ENCODE results near the gene ERVK3-1.
"Not testable (repeated sequence)": the region's sequence is repeated elsewhere in the genome, so short reads cannot be mapped to it uniquely, and the experiment has no call there.

The ERVK3-1 gene

DNA sequence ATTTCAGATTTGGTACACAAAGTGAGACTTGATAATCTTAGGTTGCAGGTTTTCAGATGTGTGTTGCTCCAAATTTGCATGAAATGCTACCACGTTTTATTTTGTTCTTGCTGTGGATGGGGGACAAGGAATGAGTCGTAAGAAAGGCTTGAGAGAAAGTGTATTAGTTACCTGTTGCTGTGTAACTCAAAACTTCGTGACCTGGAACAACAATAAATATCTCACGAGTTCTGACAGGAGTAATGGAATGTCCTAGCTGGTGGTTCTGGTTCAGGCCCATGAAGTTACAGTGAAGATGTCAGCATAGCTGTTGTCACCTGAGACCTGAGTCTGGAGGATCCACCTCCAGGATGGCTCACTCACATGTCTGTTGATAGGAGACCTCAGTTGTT is 25.3 kb upstream of the ERVK3-1 start:
- TF ChIP-seq ZNF274 (IDR thresholded peaks at IDR 0.05; ENCODE audit: low read depth, low read length) = no peak
- peak overlapping the region; percentile 93 for H3K4me3 ChIP-seq (ENCODE audit: low read length)

DNA sequence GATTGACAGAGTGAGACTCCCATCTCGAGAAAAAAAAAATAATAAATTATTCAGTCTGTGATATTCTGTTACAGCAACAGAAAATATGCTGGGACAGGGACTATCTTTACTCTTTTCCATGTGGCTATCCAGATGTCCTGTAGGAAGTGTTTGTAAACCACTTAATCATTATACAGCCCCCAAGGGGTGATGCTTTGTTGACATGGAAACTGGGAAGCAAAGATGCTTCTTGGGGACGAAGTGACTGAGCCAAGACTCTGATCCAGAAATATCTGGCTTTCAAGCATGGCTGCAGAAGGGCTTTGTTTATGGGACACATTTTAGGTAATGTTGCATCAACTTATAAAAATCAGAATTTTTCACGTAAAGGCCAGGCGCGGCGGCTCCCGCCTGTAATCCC is 21.0 kb upstream of the ERVK3-1 start:
- H3K4me3 ChIP-seq (ENCODE audit: low read length) = no peak overlapping the region
- no peak for TF ChIP-seq ZNF274 (IDR thresholded peaks at IDR 0.05; ENCODE audit: low read depth, low read length)

DNA sequence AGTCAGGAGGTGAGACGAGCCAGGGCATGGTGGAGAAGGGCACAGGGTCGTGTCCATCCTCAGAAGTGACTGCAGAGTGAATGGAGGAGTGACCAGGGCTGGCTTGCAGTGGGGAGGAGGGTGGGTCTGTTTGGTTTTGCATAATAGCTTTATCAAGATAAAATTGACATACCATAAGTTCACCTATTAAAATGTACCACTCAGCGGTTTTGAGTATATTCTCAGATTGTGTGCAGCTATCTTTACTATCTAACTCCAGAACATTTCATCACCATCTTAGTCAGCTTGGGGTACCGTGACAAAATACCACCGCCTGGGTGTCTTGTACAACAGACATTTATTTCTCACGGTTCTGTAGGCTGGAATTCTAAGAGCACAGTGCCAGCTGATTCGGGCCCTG is 13.2 kb upstream of the ERVK3-1 start:
- no peak for TF ChIP-seq ZNF274 (IDR thresholded peaks at IDR 0.05; ENCODE audit: low read depth, low read length)
- H3K4me3 ChIP-seq (ENCODE audit: low read length) = no peak overlapping the region

DNA sequence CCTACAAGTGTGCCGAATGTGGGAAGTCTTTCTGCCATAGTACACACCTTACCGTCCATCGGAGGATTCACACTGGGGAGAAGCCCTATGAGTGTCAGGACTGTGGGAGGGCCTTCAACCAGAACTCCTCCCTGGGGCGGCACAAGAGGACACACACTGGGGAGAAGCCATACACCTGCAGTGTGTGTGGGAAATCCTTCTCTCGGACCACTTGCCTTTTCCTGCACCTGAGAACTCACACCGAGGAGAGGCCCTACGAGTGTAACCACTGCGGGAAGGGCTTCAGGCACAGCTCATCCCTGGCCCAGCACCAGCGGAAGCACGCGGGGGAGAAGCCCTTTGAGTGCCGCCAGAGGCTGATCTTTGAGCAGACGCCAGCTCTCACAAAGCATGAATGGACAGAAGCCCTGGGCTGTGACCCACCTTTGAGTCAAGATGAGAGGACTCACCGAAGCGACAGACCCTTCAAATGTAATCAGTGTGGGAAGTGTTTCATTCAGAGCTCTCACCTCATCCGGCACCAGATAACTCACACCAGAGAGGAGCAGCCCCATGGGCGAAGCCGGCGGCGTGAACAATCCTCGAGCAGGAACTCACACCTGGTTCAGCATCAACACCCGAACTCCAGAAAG is 10.3 kb upstream of the ERVK3-1 start:
- no peak overlapping the region for H3K4me3 ChIP-seq (ENCODE audit: low read length)
- TF ChIP-seq ZNF274 (IDR thresholded peaks at IDR 0.05; ENCODE audit: low read depth, low read length) = peak; percentile 90

DNA sequence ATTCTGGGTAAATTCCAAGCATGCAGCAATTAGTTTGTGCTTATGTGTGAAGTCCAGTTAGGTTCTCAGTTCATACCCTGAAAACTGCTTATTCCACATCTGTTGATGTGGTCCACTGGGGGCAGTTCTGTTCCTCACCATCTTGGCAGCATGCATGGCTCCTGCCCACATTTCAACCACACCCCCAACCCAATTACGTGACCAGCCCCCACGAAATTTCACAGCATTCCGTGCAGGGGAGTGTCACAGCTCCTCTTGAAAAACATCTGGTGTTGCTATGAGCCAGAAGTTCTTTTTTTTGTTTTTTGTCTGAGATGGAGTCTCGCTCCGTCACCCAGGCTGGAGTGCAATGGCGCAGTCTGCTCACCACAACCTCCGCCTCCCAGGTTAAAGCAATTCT is 9.1 kb upstream of the ERVK3-1 start:
- no peak for TF ChIP-seq ZNF274 (IDR thresholded peaks at IDR 0.05; ENCODE audit: low read depth, low read length)

DNA sequence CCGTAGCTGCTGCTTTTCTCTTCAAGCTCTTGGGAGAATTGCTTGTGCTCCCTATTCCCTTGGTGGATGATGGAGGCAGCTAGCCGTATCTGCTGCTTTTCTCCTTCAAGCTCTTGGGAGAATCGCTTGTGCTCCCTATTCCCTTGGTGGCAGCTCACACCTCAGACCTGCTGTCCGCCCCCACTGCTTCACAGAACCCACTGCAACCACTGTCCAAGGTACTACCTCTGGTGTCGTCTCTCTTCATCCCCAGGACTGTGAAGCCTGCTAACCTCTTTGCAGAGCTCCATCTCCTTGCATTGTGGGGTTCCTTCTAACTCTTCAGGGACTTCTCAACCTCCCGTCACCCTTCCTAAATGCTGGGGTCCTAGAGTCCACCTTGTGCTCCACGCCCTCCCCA is 4.6 kb upstream of the ERVK3-1 start:
- no peak overlapping the region for H3K4me3 ChIP-seq (ENCODE audit: low read length)
- TF ChIP-seq ZNF274 (IDR thresholded peaks at IDR 0.05; ENCODE audit: low read depth, low read length) = no peak

More for the DNA sequence above, 9.1 kb upstream of the ERVK3-1 start:
- H3K4me3 ChIP-seq (ENCODE audit: low read length) = no peak overlapping the region

DNA sequence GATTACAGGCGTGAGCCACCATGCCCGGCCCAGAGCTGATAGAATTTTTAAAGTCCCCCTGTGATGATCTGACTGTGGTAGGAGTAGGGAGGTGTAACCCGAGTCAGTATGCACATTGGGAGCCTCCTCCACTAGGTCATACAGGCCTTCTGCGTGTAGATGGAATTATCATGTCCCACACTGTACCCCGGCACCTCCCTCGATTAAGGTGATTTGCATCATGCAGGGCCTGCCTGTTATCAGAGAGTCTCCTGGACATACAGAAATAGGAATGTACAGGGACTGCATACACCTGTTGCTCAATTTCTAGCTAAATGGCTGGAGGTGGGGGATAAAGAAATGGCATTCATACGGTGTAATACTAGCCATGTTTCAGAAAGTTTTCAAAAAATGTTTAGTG is 922 bp upstream of the ERVK3-1 start:
- H3K4me3 ChIP-seq (ENCODE audit: low read length) = no peak overlapping the region

DNA sequence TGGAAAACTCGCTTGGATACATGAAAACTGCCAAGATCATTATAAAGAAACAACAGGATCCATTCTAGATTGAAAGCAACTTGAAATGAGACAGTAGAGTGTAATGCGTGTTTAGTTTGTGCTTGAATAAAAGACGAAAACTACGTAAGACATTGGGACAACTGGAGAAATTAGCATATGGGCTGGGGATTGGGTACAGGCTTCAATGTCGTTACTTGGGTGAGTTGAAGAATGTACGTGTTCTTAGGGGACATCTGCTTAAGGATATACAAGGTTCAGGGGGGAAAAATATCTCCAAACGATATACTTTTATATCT is 471 bp upstream of the ERVK3-1 start:
- no peak overlapping the region; the same call in 1 of the 2 replicates for H3K4me3 ChIP-seq (ENCODE audit: low read length)
- no peak for TF ChIP-seq ZNF274 (IDR thresholded peaks at IDR 0.05; ENCODE audit: low read depth, low read length)

More for the DNA sequence above, 922 bp upstream of the ERVK3-1 start:
- TF ChIP-seq ZNF274 (IDR thresholded peaks at IDR 0.05; ENCODE audit: low read depth, low read length) = no peak

DNA sequence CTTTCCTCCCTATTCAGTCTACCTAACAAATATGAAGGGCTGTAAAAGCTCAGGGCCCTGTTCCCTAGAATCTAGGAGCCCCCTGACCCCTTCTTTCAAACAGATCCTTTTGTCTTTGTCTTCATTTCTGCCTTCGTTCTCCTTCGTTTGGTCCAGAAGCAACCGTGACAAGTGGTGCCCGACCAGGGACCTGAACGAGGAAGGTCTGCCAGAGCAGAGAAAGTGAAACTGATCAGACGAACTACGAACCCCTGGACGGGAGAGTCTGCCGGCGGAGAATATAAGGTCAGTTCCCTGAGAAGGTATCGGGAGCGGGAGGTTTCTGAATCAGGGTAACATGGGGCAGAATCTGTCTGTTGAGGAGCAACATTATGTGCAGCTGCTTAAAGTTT is 751 bp downstream of the ERVK3-1 start:
- H3K4me3 ChIP-seq (ENCODE audit: low read length) = peak overlapping the region; percentile 94
- TF ChIP-seq ZNF274 (IDR thresholded peaks at IDR 0.05; ENCODE audit: low read depth, low read length) = no peak

DNA sequence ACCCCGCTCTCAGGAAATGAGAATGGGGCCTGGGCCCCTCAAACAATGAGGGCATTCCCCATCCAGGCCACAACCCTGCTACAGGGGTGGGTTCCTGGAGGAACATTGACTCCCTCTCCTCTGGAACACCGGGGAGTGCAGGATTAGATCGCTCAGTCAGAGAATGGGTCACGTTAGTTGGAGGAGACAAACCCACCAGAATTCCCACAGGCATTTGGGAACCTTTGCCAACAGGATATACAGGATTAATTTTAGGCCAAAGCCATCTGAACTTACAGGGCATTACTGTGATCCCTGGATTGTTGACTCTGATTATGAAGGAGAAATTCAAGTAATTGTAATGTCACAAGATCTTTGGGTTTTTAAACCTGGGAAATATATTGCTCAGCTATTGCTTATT is 2.6 kb downstream of the ERVK3-1 start:
- H3K4me3 ChIP-seq (ENCODE audit: low read length) = no peak overlapping the region
- no peak for TF ChIP-seq ZNF274 (IDR thresholded peaks at IDR 0.05; ENCODE audit: low read depth, low read length)

DNA sequence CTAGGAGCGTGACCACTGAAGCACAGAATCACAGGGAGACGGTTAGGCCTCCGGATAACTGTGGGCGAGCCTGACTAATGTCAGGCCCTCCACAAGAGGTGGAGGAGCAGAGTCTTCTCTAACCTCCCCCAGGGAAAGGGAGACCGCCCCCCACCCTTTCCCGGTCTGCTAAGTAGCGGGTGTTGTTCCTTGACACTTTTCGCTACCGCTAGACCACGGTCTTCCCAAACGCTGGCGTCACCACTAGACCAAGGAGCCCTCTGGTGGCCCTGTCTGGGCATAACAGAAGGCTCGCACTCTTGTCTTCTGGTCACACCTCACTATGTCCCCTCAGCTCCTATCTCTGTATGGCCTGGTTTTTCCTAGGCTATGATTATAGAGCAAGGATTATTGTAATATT is 5.5 kb downstream of the ERVK3-1 start:
- H3K4me3 ChIP-seq (ENCODE audit: low read length) = not testable (repeated sequence)

DNA sequence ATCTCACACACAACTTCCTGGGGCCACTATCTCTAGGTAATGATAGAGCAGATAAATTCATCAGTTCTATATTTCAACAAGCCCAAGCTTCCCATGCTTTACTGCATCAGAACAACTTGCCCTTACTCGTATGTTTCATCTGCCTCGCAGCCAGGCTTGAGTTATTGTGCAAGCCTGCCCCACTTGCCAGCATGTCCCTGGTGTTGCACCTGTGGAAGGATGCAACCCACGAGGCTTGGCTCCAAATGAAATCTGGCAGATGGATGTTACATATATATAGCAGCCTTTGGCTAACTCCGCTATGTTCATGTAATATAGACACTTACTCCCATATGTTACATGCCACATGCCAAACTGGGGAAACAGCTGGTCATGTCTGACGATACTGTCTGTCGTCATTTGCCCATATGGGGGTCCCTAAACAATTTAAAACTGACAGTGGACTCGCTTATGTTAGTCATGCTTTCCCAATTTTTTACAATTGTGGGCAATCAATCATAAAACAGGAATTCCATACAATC is 6.2 kb downstream of the ERVK3-1 start:
- no peak for TF ChIP-seq ZNF274 (IDR thresholded peaks at IDR 0.05; ENCODE audit: low read depth, low read length)
- H3K4me3 ChIP-seq (ENCODE audit: low read length) = no peak overlapping the region

DNA sequence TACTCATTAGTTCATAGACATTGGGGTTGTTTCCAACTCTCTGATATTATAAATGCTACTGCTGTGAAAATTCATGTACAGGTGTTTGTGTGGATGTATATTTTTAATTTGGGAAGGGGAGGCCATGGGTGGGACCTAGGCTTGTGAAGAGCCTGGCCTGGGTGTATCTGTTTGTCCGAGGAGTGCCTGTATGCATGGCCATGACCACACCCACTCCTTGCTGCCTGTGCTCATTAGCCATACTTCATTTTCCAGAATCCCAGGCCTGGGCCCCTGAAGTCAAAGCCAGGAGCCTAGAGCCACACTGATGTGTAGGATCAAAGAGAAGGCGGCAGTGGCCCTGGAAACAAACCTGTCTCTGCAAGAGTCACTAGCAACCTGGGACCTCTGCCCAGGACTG is 10.4 kb downstream of the ERVK3-1 start:
- H3K4me3 ChIP-seq (ENCODE audit: low read length) = no peak overlapping the region
- no peak for TF ChIP-seq ZNF274 (IDR thresholded peaks at IDR 0.05; ENCODE audit: low read depth, low read length)

DNA sequence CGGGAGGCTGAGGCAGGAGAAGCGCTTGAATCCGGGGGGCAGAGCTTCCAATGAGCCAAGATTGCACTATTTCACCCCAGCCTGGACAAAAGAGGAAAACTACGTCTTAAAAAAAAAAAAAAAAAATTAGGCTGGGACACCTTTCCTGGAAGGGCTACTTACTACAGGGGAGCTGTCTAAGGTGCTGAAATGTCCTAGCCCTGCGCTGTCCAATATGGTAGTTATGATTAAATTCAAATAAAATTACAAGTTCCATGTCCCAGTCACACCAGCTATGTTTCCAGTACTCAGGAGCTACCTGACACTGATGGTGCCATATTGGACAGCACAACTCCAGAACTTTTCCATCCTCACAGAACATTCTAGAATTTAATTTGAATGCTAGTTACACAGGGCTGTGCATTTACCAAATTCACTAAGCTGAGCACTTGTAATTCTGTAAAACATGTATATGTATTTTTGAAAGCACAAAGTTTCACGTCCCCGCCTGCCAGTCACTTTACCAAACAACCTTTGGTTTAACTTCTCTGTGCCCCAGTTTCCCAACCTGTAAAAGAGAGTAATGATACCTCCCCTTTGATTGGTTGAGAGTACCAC is 12.4 kb downstream of the ERVK3-1 start:
- no peak overlapping the region for H3K4me3 ChIP-seq (ENCODE audit: low read length)
- TF ChIP-seq ZNF274 (IDR thresholded peaks at IDR 0.05; ENCODE audit: low read depth, low read length) = no peak

DNA sequence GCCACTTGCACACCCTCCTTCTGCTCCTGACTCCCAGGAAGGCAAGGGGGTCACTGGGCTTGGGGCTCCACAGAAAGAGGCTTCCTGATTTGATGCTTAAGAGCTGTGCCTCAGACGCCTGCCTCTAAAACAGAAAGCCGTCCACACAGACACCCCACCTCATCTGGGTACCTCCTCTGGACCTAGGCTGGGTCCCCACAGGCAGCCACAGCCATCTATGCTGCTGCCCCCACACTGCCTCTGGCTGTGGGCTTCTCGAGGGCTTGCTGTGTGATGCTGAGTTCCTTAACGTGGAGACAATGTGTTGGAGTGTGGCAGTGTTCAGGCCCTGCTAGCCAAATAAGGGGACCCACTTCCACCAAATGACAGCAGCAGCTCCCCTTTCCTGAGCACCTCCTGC is 13.1 kb downstream of the ERVK3-1 start:
- TF ChIP-seq ZNF274 (IDR thresholded peaks at IDR 0.05; ENCODE audit: low read depth, low read length) = no peak
- H3K4me3 ChIP-seq (ENCODE audit: low read length) = no peak overlapping the region

DNA sequence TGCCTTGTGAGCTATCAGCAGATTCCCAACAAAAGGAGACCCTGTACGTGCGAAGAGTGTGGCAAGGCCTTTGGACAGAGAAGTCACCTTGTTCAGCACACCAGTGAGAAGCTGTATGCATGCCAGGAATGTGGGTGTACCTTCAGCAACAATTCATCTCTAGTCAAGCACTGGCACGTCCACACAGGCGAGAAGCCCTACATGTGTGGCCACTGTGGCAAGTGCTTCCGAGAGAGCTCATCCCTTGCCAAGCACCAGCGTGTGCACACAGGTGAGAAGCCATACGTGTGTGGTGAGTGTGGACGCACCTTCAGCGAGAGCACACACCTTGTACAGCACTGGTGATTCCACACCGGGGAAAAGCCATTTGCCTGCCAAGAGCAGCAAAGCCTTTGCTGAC is 14.1 kb downstream of the ERVK3-1 start:
- no peak overlapping the region for H3K4me3 ChIP-seq (ENCODE audit: low read length)
- no peak for TF ChIP-seq ZNF274 (IDR thresholded peaks at IDR 0.05; ENCODE audit: low read depth, low read length)

Data from GM08714 (cell line).